ENCODE measurements around the gene WDR7. TPM values are rescaled to one million over a fixed set of nuclear protein-coding genes. Genes with fewer than 3 reads are reported as not detected.

WDR7 gene
- total and polyA plus RNA-seq, 10 of the 15 experiments (the other 5 are each of a cell fraction or from before 2014, with no cell fraction given) = 2.8 to 16.5 (median 11.7) TPM

DNA sequence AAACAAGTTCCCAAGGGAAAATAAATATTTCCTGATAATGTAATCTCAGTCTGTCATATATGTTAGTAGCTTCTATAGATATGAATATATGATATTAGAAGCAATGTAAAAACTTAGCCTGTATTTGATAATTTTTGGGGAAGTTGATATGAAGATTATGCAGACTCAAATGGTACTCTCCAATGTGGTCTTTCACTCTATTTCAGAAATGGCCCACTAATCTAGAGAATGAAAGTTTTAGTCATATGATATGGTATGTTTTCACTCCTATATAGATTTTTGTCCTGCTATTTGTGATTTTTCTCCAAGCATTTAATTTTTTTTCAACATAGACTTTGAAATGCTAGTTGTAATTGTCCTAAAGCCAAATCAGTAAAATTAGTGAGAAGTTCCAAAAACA, 259.1 kb downstream of the WDR7 start:
- H3K4me1 ChIP-seq (ENCODE audit: control insufficient read depth, insufficient read depth, low read length) = no peaks in the 10 kb centered on the region
- in situ Hi-C loops (cut with MboI) = no loop called here
- ATAC-seq (peak; percentile 64), DNase-seq (ENCODE audit: low read depth, low spot score) (no peak), FAIRE-seq (no peak)
- no peaks in the 10 kb centered on the region for H3K79me2 ChIP-seq (ENCODE audit: control insufficient read depth, insufficient read depth, low read length)
- no peaks in the 10 kb centered on the region for H4K20me1 ChIP-seq (ENCODE audit: control insufficient read depth, insufficient read depth)
- BruUV-seq (replicated peaks) = no TSS peak
- ChIA-PET POLR2A (no interaction called here), CTCF (interaction anchor here (1.3 to 1.7 kb wide), 4 partner anchors 9 to 40 kb away, joined by 3 to 6 read pairs (median 4); no protein-coding TSS in a partner anchor), SMC1A (ENCODE audit: uncharacterized antibody, unreplicated experiment) (interaction anchor here (0.7 to 3.9 kb wide), 9 partner anchors 9 to 110 kb away, joined by 3 to 15 read pairs (median 4); no protein-coding TSS in a partner anchor), RAD21 (ENCODE audit: unreplicated experiment) (interaction anchor here (0.8 to 1.3 kb wide), 4 partner anchors 11 to 113 kb away, joined by 3 to 4 read pairs (median 4); no protein-coding TSS in a partner anchor)
- no peak overlapping the region for H2AFZ ChIP-seq (ENCODE audit: control insufficient read depth, low read depth, low read length)
- H3K27ac ChIP-seq (ENCODE audit: control insufficient read depth, insufficient read depth) = no peak overlapping the region
- H3K4me2 ChIP-seq (ENCODE audit: control insufficient read depth, insufficient read depth) = no peak overlapping the region
- H3K9ac ChIP-seq (ENCODE audit: control insufficient read depth, insufficient read depth, low read length) = no peak overlapping the region
- peak; percentile 53 for TF ChIP-seq JUNB (IDR thresholded peaks at IDR 0.05)
- TF ChIP-seq, protein P1, sequence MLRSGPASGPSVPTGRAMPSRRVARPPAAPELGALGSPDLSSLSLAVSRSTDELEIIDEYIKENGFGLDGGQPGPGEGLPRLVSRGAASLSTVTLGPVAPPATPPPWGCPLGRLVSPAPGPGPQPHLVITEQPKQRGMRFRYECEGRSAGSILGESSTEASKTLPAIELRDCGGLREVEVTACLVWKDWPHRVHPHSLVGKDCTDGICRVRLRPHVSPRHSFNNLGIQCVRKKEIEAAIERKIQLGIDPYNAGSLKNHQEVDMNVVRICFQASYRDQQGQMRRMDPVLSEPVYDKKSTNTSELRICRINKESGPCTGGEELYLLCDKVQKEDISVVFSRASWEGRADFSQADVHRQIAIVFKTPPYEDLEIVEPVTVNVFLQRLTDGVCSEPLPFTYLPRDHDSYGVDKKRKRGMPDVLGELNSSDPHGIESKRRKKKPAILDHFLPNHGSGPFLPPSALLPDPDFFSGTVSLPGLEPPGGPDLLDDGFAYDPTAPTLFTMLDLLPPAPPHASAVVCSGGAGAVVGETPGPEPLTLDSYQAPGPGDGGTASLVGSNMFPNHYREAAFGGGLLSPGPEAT (IDR thresholded peaks at IDR 0.05; ENCODE audit: low read depth) = peak; percentile 20; the same call in 1 of the 2 replicates
- no peak for TF ChIP-seq FOS (IDR thresholded peaks at IDR 0.05; ENCODE audit: borderline replicate concordance, extremely low read depth, insufficient read length)
- intact Hi-C loops (cut with micrococcal nuclease; ENCODE audit: unreplicated experiment) = no loop called here
- H3K36me3 ChIP-seq (ENCODE audit: control insufficient read depth in 2 of 2, insufficient read depth in 2 of 2, low read length in 1 of 2) = no peaks in the 10 kb centered on the region
- no peak overlapping the region for H3K4me3 ChIP-seq
- H3K9me3 ChIP-seq (replicated peaks; ENCODE audit: control insufficient read depth, insufficient read depth, low read length) = no peaks in the 10 kb centered on the region
- no peaks in the 10 kb centered on the region for H3K27me3 ChIP-seq (replicated peaks in 1 of 2; ENCODE audit: control insufficient read depth in 2 of 2, insufficient read depth in 2 of 2, low read length in 1 of 2)

DNA sequence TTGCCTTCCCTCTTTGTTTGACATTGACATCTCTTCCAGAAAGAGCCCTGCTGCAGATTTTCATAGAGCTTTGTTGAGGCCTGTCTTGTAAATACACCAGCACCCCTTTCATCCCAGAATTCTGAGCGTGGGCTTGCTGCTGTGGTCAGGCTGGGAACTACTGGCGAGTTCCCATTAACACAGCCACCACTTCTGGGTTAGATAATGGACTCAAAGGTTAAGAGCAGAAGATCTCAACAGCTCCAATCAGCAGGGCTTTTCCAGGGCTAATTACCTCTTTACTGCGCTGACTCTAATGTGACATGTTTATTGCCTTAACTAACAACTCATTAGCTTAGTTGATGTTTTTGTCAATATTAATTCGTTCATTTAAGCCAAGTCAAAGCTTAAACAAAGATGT, 259.8 kb downstream of the WDR7 start:
- RAD21 ChIA-PET (ENCODE audit: unreplicated experiment) = interaction anchor here (0.8 to 0.9 kb wide), 3 partner anchors 9 to 113 kb away, joined by 3 to 4 read pairs (median 4); no protein-coding TSS in a partner anchor
- no peak overlapping the region for H3K4me3 ChIP-seq
- H3K27ac ChIP-seq (ENCODE audit: control insufficient read depth, insufficient read depth) = no peak overlapping the region
- no TSS peak for BruUV-seq (replicated peaks)
- intact Hi-C loops (cut with micrococcal nuclease; ENCODE audit: unreplicated experiment) = no loop called here
- H3K9ac ChIP-seq (ENCODE audit: control insufficient read depth, insufficient read depth, low read length) = no peak overlapping the region
- ATAC-seq = no peak
- no peaks in the 10 kb centered on the region for H4K20me1 ChIP-seq (ENCODE audit: control insufficient read depth, insufficient read depth)
- no peaks in the 10 kb centered on the region for H3K27me3 ChIP-seq (replicated peaks in 1 of 2; ENCODE audit: control insufficient read depth in 2 of 2, insufficient read depth in 2 of 2, low read length in 1 of 2)
- H3K79me2 ChIP-seq (ENCODE audit: control insufficient read depth, insufficient read depth, low read length) = no peaks in the 10 kb centered on the region
- FAIRE-seq = no peak
- H2AFZ ChIP-seq (ENCODE audit: control insufficient read depth, low read depth, low read length) = no peak overlapping the region
- no peak overlapping the region for H3K4me2 ChIP-seq (ENCODE audit: control insufficient read depth, insufficient read depth)
- no peaks in the 10 kb centered on the region for H3K9me3 ChIP-seq (replicated peaks; ENCODE audit: control insufficient read depth, insufficient read depth, low read length)
- in situ Hi-C loops (cut with MboI) = no loop called here
- DNase-seq (ENCODE audit: low read depth, low spot score) = no peak
- CTCF ChIA-PET = interaction anchor here (1.3 to 2.2 kb wide), 4 partner anchors 8 to 41 kb away, joined by 3 to 6 read pairs (median 5); no protein-coding TSS in a partner anchor
- no peaks in the 10 kb centered on the region for H3K4me1 ChIP-seq (ENCODE audit: control insufficient read depth, insufficient read depth, low read length)
- SMC1A ChIA-PET (ENCODE audit: uncharacterized antibody, unreplicated experiment) = interaction anchor here (0.7 to 3.9 kb wide), 8 partner anchors 9 to 100 kb away, joined by 3 to 15 read pairs (median 3); no protein-coding TSS in a partner anchor
- no peak for TF ChIP-seq NFIC (IDR thresholded peaks at IDR 0.05; ENCODE audit: low read depth, low read length)
- H3K36me3 ChIP-seq (ENCODE audit: control insufficient read depth in 2 of 2, insufficient read depth in 2 of 2, low read length in 1 of 2) = no peaks in the 10 kb centered on the region
- POLR2A ChIA-PET = interaction anchor here (1.1 kb wide), 1 partner anchor 8 kb away, joined by 3 read pairs; no protein-coding TSS in a partner anchor
- 83% methylated on average over 4 of the region's 4 CpGs for WGBS (ENCODE audit: insufficient coverage, insufficient replicate concordance, low lambda C conversion rate, missing lambda C conversion rate)
